Testis (tissue), 3 donors: ENCODE results near the gene LRRC41. TPM values are rescaled to one million over a fixed set of nuclear protein-coding genes. Genes with fewer than 3 reads are reported as not detected.
"Not testable (repeated sequence)": the region's sequence is repeated elsewhere in the genome, so short reads cannot be mapped to it uniquely, and the experiment has no call there.

Source experiments
- DNase-seq: peaks from one replicate; pipeline ENCODE4 v3.0.0-alpha.2; 2019
- H3K27ac ChIP-seq, 2 donors: fragments of 200-600 bp; sonication (generic); one replicate each; pipeline ENCODE4 v1.5.1; 2019
- H3K27me3 ChIP-seq: fragments of 200-600 bp; sonication (generic); one replicate; pipeline ENCODE4 v1.5.1; 2019
- H3K36me3 ChIP-seq: fragments of 200-600 bp; sonication (generic); one replicate; pipeline ENCODE4 v1.5.1; 2017; ENCODE audit warnings: low read depth; ENCODE audit errors: missing control alignments
- H3K4me1 ChIP-seq: fragments of 200-600 bp; sonication (generic); one replicate; pipeline ENCODE4 v1.5.1; 2019
- H3K4me3 ChIP-seq, 2 donors: fragments of 200-600 bp; sonication (generic); one replicate each; pipeline ENCODE4 v1.5.1; 2017 to 2019
- H3K9me3 ChIP-seq: fragments of 200-600 bp; sonication (generic); one replicate; pipeline ENCODE4 v1.5.1; 2017
- CTCF ChIP-seq, 3 experiments: fragments of 450-650 bp in 2 of 3; fragments of 200-600 bp in 1 of 3; sonication (generic) in 1 of 3; IDR thresholded peaks; one replicate each; pipeline ENCODE4 v1.5.1; 2016 to 2019; ENCODE audit warnings: antibody characterized with exemption in 3 of 3, mild to moderate bottlenecking in 2 of 3, moderate library complexity in 1 of 3
- POLR2A ChIP-seq: fragments of 450-650 bp; IDR thresholded peaks from one replicate; pipeline ENCODE4 v1.6.1; 2017; ENCODE audit warnings: antibody characterized with exemption, mild to moderate bottlenecking, moderate library complexity
- WGBS, 2 donors: methylation state at CpG; one replicate each; pipeline ENCODE4 v1.1.5; 2018; 5-methylcytosine and 5-hydroxymethylcytosine counted together
- intact Hi-C: fragments of 100-400 bp; cut with DNase I; formaldehyde crosslinking; loops from one replicate; pipeline ENCODE4 v1.15.1; 2023; ENCODE audit warnings: low total_unique reads
- polyA plus RNA-seq: library from polyadenylated mRNA; stranded (reverse); fragments of 350-450 nt; fragmentation: Illumina TruSeq; extraction: RNeasy Lipid Tissue Mini Kit (QIAGEN cat#74804); gene quantifications from one replicate; pipeline ENCODE4 v1.2.3, GENCODE V29; 2014; ENCODE audit warnings: low read depth, low replicate concordance; ENCODE audit not compliant: insufficient read depth
- total RNA-seq, 2 donors: library from RNA; depleted of rRNA; stranded (reverse); fragments of >200 nt; gene quantifications; one replicate each; pipeline ENCODE4 v1.2.3, GENCODE V29; 2016

Gene LRRC41
- total and polyA plus RNA-seq, 3 donors from 2014 or later = 86.4 to 136 (median 123) TPM

- no peaks in the 10 kb centered on the region for H3K36me3 ChIP-seq
- intact Hi-C loops = no loop called here
These were observed 55.1 kb downstream of the LRRC41 start for GRCh38 chr1:46248122-46248920.

GRCh38 chr1:46247436-46248121, 55.8 kb downstream of the LRRC41 start, which contains the start of gene RAD54L:
RAD54L (plus strand) TSS chr1:46247763; CDS start chr1:46248406, 643 bp downstream.
- WGBS, 2 donors = 0 to 2% methylated on average over 31 to 44 of the region's 49 CpGs
- Histone ChIP-seq H3K4me1 (no peaks in the 10 kb centered on the region), H3K9me3 (no peaks in the 10 kb centered on the region), H3K36me3 (no peaks in the 10 kb centered on the region), H3K27me3 (no peaks in the 10 kb centered on the region), H3K4me3 (peak within 1 kb of the TSS; percentile 58 to 73), H3K27ac (peak within 1 kb of the TSS in 1 of 2 donors; percentile 73)
- intact Hi-C loops = no loop called here
- peak; percentile 99 for DNase-seq
- TF ChIP-seq POLR2A = no peak

More at GRCh38 chr1:46248122-46248920, 55.1 kb downstream of the LRRC41 start:
- no peak for DNase-seq
- Histone ChIP-seq H3K27me3 (no peaks in the 10 kb centered on the region), H3K27ac (peak overlapping the region in 1 of 2 donors; percentile 18), H3K4me3 (peak overlapping the region; percentile 56 to 60), H3K9me3 (no peaks in the 10 kb centered on the region), H3K4me1 (no peaks in the 10 kb centered on the region)
- TF ChIP-seq POLR2A (no peak), CTCF (IDR thresholded peaks at IDR 0.05) (no peak)
- WGBS, 2 donors = 2 to 3% methylated on average over 7 of the region's 7 CpGs

GRCh38 chr1:46246548-46247435, 56.6 kb downstream of the LRRC41 start:
- H3K27ac ChIP-seq = peak overlapping the region in 1 of 2 donors; percentile 73
- no peak for TF ChIP-seq POLR2A
- TF ChIP-seq CTCF (IDR thresholded peaks at IDR 0.05) = no peak
- H3K4me1 ChIP-seq = no peaks in the 10 kb centered on the region
- H3K4me3 ChIP-seq = peak overlapping the region; percentile 58 to 73
- WGBS, 2 donors = 2 to 4% methylated on average over 17 to 35 of the region's 35 CpGs
- peak; percentile 54 for DNase-seq
- no peaks in the 10 kb centered on the region for H3K27me3 ChIP-seq
- intact Hi-C loops = no loop called here
- H3K36me3 ChIP-seq = no peaks in the 10 kb centered on the region
- H3K9me3 ChIP-seq = no peaks in the 10 kb centered on the region

GRCh38 chr1:46246136-46246535, 57.3 kb downstream of the LRRC41 start:
- WGBS, 2 donors = 65 to 84% methylated on average over 8 to 17 of the region's 17 CpGs
- peak overlapping the region in 1 of 2 donors; percentile 73 for H3K4me3 ChIP-seq
- intact Hi-C loops, H3K27ac ChIP-seq, H3K9me3 ChIP-seq, H3K4me1 ChIP-seq, H3K36me3 ChIP-seq, H3K27me3 ChIP-seq, DNase-seq: not testable (repeated sequence)

GRCh38 chr1:46244656-46245371, 58.6 kb downstream of the LRRC41 start:
- TF ChIP-seq CTCF (IDR thresholded peaks at IDR 0.05) (peak in 1 of 3 experiments; percentile 17), POLR2A (no peak)
- Histone ChIP-seq H3K27me3 (no peaks in the 10 kb centered on the region), H3K36me3 (no peaks in the 10 kb centered on the region), H3K9me3 (no peaks in the 10 kb centered on the region), H3K4me3 (no peak overlapping the region), H3K27ac (no peak overlapping the region), H3K4me1 (no peaks in the 10 kb centered on the region)
- intact Hi-C loops = no loop called here
- no peak for DNase-seq
- WGBS, 2 donors = 61 to 71% methylated on average over 3 of the region's 3 CpGs

- H3K27me3 ChIP-seq, DNase-seq, H3K4me1 ChIP-seq, intact Hi-C loops, H3K9me3 ChIP-seq, H3K36me3 ChIP-seq, H3K4me3 ChIP-seq, H3K27ac ChIP-seq: not testable (repeated sequence)
- WGBS, 2 donors = 93 to 96% methylated on average over 3 of the region's 3 CpGs
These were observed 59.6 kb downstream of the LRRC41 start for GRCh38 chr1:46243831-46244230.
